Astrocyte (in vitro differentiated cells and primary cell): ENCODE measurements around the gene EMP2.

Experiments used
- EZH2 ChIP-seq: IDR thresholded peaks from 2 replicates; pipeline ENCODE4 v1.6.1; 2012; ENCODE audit warnings: mild to moderate bottlenecking, low read length, inconsistent platforms; ENCODE audit not compliant: insufficient read depth
- TF ChIP-seq, protein P1 (sequence below): IDR thresholded peaks from 2 replicates; pipeline ENCODE4 v1.5.1; 2011; ENCODE audit warnings: low read depth, mild to moderate bottlenecking, inconsistent platforms, low read length, moderate library complexity; ENCODE audit not compliant: insufficient read depth

DNA sequence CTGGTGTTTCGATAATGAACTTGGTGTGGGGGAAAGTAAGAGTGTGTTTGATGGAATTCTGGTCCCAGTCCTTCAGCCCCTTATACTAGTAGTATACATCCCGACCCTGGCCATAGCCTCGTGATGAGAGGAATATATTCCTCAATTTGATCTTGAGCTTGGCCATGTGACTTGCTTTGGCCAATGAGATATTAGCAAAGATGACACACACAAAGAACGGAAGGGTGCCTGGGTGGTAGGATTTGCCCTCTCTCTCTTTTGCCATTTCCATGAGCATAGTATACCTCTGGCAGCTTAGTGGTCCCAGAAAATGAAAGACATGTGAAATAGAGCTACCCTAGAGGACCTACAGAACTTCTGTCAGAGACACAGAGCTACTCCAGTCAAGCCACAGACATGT lies 2.9 kb upstream of the EMP2 start:
- TF ChIP-seq, protein P1, sequence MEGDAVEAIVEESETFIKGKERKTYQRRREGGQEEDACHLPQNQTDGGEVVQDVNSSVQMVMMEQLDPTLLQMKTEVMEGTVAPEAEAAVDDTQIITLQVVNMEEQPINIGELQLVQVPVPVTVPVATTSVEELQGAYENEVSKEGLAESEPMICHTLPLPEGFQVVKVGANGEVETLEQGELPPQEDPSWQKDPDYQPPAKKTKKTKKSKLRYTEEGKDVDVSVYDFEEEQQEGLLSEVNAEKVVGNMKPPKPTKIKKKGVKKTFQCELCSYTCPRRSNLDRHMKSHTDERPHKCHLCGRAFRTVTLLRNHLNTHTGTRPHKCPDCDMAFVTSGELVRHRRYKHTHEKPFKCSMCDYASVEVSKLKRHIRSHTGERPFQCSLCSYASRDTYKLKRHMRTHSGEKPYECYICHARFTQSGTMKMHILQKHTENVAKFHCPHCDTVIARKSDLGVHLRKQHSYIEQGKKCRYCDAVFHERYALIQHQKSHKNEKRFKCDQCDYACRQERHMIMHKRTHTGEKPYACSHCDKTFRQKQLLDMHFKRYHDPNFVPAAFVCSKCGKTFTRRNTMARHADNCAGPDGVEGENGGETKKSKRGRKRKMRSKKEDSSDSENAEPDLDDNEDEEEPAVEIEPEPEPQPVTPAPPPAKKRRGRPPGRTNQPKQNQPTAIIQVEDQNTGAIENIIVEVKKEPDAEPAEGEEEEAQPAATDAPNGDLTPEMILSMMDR = no peak
- no peak for TF ChIP-seq EZH2
